Measurements from ENCODE around the gene RNF220.

DNA sequence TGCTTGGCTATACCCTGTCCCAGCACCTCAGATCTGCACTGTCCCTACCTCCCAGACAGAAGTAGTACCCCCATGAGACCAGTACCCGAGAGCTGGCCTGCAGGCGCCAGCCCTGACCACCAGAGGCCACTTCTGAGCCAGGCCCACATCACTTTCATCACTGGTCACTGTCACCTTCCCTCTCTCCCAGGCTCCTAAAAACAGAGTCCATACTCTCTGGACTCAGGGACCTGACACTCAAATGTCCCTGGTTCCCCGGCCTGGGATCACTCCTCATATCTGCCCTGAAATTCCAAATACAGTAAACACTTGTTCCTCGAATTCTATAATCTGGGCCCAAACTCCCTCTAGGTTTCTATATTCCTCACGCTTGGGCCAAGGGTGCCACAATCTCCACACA, 250.6 kb downstream of the RNF220 start:
- TF ChIP-seq, protein P1, sequence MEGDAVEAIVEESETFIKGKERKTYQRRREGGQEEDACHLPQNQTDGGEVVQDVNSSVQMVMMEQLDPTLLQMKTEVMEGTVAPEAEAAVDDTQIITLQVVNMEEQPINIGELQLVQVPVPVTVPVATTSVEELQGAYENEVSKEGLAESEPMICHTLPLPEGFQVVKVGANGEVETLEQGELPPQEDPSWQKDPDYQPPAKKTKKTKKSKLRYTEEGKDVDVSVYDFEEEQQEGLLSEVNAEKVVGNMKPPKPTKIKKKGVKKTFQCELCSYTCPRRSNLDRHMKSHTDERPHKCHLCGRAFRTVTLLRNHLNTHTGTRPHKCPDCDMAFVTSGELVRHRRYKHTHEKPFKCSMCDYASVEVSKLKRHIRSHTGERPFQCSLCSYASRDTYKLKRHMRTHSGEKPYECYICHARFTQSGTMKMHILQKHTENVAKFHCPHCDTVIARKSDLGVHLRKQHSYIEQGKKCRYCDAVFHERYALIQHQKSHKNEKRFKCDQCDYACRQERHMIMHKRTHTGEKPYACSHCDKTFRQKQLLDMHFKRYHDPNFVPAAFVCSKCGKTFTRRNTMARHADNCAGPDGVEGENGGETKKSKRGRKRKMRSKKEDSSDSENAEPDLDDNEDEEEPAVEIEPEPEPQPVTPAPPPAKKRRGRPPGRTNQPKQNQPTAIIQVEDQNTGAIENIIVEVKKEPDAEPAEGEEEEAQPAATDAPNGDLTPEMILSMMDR (conservative IDR thresholded peaks at IDR 0.05): peak; percentile 85
- no peak for TF ChIP-seq ZFX (IDR thresholded peaks at IDR 0.05)

All from C4-2B (cell line).